Astrocyte of the cerebellum (primary cell): ENCODE data around the gene SPPL2B.

Source experiments
- DNase-seq: peaks from one replicate; pipeline ENCODE4 v3.0.0-alpha.2; 2011; ENCODE audit warnings: low read depth
- H3K4me3 ChIP-seq: 2 replicates; pipeline ENCODE4 v1.5.1; 2011; ENCODE audit warnings: mild to moderate bottlenecking, low read depth, low read length, moderate library complexity
- in situ Hi-C: cut with HindIII; loops from 2 replicates; pipeline ENCODE4 v1.10.0; 2017; ENCODE audit warnings: low sequenced_read_pairs
- TF ChIP-seq, protein P1 (sequence below): IDR thresholded peaks from 2 replicates; pipeline ENCODE4 v1.5.1; 2012; ENCODE audit warnings: low read length, low read depth, moderate library complexity, mild to moderate bottlenecking; ENCODE audit errors: missing control alignments

Gene SPPL2B

DNA sequence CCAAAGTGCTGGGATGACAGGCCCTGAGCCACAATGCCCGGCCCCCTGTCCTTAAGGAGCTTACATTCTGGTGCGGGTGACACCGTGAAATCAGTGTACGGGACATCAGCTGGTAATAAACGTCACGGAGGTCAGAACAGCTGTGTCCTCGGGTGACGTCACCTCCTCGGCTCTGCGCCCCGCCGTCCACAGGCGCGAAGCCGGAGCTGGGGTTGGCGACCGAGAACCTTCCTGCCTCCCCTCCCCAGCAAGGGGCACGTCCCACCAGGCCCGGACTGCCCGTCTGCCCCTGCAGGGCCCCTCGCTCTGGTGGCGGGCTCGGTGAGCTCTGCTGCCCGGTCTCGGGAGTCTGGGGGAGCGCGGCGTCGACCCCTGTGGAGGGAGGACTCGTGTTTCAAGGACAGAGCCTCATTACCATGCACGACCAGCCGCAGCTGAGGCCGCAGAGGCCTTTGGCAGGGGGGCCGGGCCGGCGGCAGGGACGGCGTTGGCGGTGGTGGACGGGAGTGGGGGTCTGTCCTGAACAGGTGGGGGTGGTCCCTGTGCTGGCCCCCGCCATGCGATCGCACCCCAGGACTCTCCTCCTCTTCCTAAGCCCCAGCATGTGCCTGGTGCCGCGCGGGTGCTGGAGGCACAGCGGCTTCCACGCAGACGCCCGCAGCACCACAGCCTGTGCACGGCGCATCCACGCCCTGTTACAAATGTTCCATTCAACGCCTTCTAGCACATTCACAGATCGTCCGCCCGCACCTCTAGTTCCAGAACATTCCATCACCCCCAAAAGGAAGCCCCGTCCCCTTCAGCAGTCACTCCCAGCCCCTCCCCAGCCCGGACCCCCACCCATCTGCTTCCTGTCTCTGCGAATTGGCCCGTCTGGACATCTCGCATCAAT lies 25.9 kb upstream of the SPPL2B start:
- TF ChIP-seq, protein P1, sequence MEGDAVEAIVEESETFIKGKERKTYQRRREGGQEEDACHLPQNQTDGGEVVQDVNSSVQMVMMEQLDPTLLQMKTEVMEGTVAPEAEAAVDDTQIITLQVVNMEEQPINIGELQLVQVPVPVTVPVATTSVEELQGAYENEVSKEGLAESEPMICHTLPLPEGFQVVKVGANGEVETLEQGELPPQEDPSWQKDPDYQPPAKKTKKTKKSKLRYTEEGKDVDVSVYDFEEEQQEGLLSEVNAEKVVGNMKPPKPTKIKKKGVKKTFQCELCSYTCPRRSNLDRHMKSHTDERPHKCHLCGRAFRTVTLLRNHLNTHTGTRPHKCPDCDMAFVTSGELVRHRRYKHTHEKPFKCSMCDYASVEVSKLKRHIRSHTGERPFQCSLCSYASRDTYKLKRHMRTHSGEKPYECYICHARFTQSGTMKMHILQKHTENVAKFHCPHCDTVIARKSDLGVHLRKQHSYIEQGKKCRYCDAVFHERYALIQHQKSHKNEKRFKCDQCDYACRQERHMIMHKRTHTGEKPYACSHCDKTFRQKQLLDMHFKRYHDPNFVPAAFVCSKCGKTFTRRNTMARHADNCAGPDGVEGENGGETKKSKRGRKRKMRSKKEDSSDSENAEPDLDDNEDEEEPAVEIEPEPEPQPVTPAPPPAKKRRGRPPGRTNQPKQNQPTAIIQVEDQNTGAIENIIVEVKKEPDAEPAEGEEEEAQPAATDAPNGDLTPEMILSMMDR = no peak
- no peak for DNase-seq
- H3K4me3 ChIP-seq = no peak overlapping the region
- in situ Hi-C loops = no loop called here

DNA sequence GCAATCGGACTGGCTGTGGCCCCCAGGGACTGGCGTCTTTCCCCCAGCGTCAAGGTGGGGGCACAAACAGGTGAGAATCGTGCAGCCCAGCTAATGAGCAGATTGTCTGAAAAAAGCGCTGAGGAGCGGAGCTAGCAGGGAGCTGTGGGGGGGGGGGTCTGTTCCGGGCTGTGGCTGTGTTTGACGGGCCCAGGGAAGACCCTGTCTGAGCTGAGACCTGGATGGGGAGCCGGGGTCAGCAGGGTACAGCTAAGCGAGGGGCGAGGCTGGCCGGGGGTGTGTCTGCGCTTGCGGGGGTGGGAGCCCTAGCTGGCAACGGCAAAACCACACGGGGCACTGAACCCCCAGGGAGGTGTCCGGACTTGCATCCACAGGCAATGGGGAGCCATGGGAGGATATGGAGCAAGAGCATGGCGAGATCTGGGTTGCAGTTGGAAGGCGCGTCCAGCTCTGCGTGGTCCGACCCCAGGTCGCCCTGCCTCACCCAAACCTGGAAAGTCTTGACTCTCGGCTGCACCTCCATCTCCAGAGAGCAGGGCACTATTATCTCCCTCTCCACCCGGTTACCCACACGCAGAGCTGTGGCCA lies 25.2 kb upstream of the SPPL2B start:
- TF ChIP-seq, protein P1 = no peak
- in situ Hi-C loops = no loop called here
- DNase-seq = no peak
- no peak overlapping the region for H3K4me3 ChIP-seq

DNA sequence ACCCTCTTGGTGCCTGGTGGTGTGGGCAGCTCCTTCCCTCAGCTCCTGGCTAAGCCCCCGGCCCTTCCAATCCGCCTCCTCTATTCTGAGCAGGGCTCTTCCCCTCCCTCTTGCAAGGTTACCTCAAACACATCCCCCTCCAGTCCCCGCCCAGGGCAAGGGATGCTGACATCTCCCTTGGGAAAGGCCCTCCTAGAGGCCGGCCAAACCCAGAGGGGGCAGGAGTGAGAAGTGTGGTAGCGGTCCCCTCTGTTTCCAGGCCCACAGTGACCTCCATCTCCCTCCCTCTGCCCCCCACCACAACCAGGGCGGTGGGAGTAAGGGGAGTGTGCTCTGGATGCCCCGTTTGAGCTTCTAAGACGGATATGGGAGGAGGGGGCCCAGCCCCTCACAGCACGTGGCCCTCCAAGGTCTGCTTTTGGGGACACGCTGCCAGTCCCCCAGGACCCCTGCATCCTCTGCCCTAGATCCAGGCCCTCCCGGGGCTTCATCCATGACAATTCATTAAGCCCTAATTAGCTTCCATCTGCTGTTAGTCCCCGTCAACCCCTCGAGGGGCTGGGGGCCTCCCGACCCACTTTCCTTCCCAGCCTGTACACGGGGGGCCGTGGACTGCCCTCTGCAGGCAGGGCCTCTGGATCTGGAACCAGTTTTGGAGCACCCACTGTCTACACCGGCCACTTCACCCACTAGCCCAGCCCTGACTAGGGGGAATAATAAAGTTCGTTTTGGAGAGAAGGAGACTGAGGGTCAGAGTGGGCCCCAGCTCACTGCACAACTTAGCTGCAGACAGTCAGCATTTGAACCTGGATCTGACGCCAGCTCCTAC lies 22.8 kb upstream of the SPPL2B start:
- H3K4me3 ChIP-seq = no peak overlapping the region
- in situ Hi-C loops = no loop called here
- DNase-seq = no peak
- TF ChIP-seq, protein P1 = no peak

DNA sequence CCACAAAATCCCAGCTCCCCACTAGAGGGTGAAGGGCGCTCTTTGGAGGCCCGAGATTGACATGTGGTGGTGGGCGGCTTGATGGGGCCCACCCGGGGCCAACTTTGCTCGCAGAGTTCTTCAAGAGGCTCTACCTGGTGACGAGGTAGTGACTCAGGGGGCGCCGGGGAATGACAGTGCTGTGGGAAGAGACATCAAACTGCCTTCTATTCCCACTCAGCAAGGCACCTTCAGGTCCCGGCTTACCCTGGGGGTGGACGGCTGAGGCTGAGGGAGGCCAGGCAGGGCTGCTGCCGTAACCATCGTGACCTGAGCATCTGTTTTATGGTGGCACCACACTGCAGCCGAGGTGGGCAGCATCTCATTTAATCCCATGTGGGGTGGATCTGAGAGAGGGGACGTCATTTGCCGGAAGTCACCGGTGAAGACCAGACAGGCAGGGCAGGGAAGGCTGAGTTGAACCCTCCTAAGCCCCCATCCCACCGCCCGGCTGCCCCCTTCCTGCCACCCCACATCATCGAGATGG lies 22.1 kb upstream of the SPPL2B start:
- TF ChIP-seq, protein P1 = no peak
- in situ Hi-C loops = no loop called here
- DNase-seq = no peak
- no peak overlapping the region for H3K4me3 ChIP-seq

DNA sequence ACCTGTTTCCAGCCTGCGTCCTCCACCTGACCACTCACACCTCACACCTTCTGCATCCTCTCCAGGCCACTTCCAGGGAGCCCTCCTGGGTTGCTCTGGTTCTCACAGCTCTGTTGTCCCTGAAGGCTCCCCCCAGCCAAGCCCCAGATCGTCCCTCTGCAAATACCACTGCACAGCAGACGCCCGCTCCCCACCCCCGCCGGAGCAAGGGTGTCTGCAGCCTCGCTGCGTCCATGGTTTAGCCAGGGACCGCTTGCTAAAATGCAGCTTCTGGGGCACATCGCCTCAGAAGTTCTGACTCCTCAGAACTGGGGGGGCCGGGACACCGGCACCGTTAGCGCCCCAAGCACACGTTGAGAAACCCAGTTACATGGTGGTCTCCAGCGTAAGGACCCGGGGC lies 21.5 kb upstream of the SPPL2B start:
- DNase-seq = no peak
- H3K4me3 ChIP-seq = no peak overlapping the region
- TF ChIP-seq, protein P1 = no peak
- in situ Hi-C loops = no loop called here

DNA sequence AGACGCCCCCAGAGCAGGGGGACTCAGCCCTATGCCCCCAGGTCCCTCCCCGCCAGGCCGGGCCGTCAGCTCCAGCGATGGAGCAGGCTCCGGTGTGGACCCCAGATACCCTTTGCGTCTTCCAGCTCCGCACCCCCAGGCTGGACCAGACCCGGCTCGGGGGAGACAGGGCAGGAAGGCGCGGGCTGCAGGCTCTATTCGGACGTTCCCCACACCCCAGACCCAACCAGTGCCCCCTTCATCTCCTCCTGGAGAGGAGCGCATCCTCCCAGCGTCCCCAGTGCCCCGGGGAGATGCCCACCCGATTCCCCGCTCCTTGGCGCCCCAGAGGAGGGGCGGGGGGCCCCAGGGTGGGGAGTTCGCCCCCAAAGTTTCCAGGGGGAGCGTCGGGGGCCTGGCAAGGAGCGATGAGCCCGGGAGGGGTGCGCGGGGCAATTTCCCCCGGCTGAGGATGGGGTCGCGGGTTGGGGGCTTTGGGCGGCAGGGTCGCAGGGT lies 20.9 kb upstream of the SPPL2B start:
- peak overlapping the region; percentile 7 for H3K4me3 ChIP-seq
- in situ Hi-C loops = no loop called here
- TF ChIP-seq, protein P1 = no peak
- DNase-seq = no peak
